GM21576 (cell line): ENCODE measurements around the gene MYRF.

Experiments used
- ATAC-seq: cut with Tn5 transposase; IDR thresholded peaks from one replicate; pipeline ENCODE4 v1.9.1; 2021; ENCODE audit warnings: mild to moderate bottlenecking, moderate library complexity; ENCODE audit not compliant: unreplicated experiment

MYRF gene

DNA sequence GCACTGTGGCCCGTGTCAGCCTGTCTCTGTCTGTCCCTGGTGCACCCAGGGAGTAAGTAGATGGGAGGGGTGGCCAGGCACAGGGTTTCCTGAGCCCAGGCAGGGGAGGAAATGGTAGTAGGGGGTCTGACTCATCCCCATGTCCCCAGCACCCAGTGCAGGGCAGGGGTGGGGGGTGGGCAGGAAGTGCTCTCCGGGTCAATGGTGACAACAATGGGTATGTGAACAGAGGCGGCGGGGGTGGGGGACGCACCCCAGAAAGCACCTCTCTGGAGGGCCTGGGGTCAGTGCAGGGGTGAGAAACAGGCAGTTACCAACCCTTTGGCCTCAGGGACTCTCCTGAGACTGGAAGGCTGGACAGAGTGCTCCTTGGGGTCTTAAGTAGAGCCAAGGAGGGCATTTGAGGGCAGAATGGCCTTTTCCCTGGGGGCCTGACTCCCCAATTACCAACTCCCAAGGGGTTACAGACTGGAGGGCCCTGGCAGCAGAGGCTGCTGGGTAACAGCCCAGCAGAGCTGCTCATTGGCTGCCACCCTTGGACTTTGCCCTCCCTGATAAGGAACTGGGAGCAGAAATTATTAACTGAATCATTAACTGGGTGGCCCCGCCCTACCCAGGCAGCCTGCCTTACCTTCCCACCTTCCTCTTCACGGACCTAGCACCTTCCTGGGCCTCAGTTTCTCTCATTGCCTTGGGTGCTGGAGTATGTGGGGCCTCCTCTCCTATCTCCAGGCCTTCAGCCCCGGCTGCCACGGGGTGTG lies 4.2 kb downstream of the MYRF start:
- ATAC-seq = no peak

DNA sequence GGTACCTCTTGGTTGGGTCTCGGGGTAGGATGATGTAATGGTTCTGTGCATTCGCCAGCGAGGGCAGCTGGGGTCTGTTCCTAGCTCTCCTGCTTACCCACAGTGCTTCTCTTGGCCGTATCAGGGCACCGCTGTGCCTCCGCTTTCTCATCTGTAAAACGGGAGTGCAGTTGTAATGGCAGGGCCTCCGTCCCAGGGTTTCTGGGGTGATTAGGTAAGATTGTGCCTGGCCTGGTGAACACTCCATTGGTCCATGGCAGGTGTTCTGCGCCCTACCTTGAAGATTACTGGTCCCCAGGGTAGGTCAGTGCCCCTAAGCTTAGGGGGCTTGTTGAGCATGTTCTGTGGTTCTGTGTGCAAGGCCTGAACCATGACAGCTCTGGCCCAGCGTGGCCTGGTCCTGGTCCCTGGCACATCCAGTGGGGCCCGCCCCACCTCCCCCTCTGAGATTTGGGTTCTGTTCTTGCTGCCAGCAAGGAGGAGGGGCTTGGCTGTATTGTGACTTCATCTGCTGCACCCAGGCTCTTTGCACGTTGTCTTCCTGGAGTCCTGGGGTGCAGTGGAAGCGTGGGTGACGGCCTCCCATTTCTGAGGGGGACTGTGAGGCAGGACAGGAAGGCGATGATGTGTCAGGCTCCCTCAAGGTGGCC lies 4.9 kb downstream of the MYRF start:
- ATAC-seq = no peak

DNA sequence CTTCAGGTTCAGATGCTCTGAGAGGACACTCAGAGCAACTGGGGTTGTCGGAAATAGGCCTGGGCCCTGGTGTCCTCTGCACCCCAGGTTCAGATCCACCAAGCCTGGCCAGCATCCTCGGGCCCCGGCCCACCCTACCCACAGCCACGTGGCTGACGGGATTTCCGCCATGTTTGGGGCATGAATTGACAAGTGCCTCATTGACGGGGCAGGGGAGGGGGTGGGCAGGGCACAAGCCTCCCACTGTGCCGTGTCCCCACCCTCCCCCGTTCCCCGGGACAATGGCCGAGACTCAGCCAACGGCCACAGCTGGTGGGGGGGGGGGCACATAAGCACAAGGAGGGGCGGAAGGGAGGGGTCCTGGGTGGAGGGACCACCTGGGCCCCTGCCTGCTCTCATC lies 8.5 kb downstream of the MYRF start:
- no peak for ATAC-seq

DNA sequence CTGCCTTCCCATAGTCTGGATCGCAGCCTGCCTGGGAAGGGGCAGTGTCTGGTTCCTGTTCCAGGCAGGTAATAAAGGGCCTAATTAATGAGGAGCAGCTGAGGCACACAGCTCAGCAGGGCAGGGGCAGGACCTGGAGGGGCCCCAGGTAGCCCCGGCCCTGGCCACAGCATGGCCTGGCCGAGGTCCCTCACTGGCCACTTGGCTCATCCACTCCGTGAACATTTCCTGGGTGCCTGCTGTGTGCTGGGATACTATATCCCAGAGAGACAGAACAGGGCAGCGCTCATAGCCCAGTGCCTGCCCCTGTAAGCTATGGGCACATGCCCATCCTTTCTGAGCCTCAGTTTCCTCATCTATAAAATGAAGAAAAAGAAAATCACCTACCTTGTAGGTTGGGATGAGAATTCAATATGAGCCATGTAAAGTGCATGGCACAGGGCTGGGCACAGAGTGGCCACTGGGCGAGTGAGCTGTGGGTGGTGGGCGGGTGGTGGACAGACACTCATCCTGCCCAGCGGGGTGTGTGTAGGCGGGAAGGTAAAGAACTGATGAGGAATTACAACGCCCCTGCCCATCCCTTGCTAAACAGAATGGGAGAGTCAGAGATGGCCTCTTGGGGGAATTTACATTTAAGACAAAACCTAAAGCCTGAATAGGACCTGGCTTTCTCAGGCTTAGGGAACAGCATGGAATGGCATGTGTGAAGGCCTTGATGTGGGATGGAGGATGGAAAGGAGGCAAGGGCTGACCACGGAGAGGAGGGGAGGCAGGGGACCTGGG lies 9.2 kb downstream of the MYRF start:
- no peak for ATAC-seq

DNA sequence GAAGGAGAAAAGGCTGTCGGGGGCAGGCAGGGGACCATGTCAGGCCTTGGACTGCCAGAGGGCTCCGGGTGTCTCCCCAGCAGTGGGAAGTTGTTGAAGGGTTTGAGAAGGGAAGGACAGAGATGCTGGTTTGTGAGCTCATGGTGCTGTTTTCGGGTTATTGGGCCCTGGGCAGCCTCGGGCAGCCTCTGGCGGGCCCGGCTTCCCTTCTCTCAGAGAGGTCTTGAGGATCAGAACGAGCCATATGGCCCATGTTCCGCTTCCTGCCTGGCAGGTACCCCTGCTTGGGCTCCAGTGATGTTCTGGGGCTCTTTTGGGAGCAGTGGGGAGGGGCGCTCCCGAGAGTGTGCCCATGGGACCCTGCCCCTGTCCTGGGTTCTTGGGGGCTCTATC lies 9.8 kb downstream of the MYRF start:
- no peak for ATAC-seq

DNA sequence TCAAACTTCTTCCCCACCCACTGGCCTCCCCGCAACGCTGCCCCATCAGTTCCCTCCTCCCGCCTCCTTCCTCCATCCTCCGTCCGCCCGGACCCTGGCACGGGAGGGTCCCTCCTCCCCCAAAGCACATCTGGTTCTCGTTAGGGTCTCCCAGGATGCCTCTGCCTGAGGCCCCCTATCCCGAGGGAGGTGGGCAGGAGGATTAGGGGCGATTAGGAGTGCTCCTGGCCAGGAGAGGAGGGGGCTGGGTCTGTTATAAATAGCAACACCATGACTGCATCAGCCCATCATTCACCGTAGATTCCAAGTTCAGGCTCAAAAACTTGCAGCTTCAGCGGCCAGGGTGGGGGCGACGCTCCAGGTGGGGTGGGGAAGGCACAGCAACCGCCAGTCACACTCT lies 10.4 kb downstream of the MYRF start:
- no peak for ATAC-seq

DNA sequence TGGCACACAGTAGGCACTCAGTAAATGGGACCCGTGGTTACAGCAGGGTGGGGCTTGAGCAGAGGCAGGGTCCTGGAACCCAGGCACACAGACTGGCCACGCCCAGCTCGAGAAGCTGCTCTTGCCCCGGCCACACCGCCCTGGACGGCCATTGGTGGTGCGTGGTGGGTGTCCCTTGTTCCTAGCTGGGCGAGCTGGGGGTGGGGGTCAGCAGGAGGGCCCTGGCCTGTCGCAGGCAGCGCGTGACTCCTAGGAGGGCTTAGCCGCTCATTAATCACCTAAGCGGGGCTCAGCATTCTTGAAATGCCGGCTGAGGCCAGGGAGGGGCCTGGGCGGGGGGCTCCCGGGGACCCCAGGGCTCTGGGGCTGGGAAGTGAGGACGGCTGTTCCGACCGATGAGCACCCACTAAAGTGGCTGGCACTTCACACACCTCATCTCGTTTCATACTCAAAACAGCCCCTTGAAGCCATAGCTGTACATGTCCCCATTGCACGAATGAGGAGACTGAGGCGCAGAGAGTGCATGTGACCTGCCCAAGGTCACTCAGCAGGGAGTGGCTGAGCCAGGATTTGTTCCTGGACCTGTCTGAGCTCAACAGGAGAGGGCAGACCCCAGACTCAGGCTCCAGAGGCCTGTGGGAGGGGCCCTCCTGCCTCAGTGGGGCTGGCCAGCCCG lies 11.6 kb downstream of the MYRF start:
- no peak for ATAC-seq

DNA sequence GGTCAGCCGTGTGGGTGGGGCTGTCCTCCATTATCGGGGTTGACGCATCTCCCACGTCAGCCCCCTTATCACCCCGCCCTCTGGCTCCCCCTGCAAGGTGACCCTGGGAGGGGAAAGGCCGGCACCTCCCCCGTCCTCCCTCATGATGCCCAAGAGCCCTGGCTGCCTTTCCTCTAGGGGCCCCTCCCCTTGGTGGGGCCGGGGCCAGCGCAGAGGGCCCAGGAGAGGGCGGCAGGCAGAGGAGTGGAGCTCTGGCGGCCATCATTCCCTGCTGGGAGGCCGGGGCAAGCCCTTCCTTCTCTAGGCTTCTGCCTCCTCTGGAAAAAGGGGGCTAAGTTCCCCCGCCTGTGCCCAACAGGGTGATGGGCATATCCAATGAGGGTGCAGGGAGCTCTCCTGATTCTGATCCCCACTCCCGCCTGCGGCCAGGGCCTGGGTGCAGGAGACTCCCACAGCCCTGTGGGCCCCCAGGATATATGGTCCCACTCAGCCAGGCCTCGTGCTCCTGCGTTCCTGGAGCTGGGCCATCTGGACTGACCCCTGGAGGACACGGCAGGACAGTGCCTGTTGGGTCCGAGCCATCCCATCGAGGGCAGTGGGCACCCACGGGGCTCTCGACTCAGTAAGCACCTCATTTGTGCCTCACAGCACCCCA lies 12.3 kb downstream of the MYRF start:
- no peak for ATAC-seq

DNA sequence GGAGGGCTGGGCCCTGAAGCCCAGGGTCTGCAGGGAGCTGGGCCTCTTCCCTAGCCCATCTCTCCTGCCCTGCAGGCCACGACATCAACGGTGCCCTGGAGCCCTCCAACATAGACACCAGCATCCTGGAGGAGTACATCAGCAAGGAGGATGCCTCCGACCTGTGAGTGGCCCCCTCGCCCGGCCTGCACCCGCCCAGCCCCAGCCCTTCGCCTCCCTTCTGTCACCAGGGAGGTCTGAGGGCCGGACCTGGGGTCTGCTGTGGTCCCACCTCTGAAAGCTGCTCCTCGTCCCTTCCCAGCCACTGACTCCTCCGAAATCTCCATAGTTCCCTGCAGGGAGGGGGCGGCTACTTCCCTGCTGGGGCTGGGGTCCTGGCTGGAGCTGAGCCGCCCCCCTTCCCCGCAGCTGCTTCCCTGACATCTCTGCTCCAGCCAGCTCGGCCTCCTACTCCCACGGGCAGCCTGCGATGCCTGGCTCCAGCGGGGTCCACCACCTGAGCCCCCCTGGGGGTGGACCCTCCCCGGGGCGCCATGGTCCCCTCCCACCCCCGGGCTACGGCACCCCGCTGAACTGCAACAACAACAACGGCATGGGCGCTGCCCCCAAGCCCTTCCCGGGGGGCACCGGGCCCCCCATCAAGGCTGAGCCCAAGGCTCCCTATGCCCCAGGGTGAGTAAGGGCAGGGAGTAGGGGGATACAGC lies 13.3 kb downstream of the MYRF start:
- no peak for ATAC-seq

DNA sequence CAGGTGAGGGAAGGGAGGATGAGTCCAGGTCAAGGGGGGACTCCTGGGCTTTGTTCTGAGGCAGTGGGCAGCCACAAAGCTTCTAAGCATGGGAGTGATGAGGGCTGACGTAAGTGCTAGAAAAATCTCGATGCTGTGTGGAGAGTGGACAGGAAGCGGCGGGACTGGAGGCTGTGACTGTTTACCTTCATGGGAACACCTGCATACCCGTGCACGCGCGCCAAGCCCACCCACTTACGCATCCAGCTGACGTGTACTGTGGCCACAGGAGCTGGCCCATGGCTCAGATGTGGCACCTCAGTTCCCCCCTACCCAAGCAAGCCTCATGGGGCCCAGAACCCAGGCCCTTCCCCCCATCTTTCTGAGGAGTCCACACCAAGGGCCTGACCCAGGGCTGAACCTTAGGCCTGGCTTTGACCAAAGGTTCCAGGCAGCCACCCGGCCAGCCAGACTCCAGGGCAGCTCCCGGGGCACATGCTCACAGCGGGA lies 14.0 kb downstream of the MYRF start:
- ATAC-seq = no peak

DNA sequence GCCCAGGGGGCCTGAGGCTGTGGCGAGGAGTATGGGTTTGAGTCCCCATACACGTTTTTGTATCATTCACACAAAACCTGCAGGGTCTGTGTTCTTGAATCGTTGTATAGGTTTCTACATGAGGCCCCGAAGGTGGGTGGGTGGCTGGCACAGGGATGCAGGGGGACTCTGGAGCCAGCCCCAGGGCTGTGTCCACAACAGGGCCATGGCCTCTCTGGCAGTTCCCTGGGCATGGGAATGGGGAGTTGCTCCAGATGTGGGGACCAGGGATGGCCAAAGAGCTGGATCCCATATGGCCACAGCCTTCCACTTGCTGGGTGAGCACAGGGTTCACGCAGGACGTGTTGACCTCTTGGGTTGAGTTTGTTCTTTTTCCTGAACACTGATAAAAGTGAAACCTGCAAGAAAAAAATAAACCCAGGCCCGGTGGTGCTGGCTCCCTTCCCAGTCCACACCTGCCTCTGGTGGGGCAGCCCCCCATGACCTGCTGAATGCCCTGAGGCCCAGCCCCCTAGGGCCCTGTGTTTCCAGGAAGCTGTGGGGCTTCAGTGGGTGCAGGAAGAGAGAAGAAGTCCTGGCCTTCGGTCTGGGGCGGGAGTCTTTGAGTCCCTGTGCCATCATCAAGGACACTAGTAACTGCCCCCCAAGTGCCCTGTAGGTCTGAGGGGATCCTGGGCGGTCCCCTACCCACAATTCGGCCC lies 16.1 kb downstream of the MYRF start:
- ATAC-seq = no peak

DNA sequence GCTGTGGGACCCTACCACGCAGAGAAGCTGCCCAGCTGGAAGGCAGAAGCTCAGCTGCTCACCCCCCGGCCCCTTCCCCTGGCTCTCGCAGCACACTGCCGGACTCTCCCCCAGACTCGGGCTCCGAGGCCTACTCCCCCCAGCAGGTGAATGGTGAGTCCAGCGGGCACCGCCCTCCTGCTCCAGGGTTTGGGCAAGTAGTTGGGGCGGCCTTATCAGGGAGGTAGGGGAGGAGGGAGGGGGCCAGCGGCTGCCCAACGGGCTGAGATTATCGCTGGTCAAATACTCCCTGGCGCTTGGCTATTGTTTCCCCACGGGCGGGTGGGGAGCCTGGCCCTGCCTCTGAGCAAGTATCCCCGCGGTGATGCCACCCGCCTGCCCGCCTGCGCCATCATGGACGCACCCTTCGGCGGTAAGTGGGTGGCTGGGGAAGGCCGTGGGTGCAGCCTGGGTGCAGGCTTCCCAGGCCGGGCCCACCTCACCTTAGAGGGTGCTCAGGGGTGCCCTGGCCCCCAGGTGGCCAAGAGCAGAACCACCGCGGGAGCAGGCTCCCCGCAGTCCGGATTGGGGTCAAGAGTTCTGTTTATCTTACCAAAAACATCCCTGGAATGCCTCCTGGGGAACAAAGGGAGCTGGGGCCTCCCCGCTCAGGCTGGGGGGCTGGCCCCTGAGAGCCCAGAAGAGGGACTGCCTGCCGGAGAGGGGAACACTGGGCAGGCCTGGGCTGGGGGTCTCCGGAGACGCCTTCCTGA lies 16.9 kb downstream of the MYRF start:
- no peak for ATAC-seq

DNA sequence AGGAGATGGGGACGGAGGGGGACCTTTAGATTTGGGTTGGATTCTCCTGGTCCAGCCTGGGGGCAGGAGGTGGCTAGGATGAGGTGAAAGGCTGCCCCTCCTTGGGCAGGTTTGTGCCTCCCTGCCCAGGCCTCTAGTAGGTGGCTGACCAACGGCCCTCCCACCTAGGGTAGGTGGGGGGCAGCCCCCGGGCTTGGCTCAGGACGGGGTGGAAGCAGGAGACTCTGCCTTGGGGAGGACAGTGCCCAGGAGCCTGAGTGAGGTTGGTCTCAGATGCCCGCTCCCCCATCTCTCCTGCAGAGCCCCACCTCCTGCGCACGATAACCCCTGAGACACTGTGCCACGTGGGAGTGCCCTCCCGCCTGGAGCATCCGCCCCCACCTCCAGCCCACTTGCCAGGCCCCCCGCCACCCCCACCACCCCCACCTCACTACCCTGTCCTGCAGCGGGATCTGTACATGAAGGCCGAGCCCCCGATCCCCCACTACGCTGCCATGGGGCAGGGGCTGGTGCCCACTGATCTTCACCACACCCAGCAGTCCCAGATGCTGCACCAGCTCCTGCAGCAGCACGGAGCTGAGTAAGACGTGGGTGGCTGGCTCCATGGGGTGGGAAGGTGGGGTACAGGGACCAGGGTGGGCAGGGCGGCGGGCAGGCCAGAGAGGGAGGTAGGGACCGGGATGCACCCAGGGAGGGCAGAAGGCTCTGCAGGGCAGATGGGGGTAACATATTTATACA lies 17.7 kb downstream of the MYRF start:
- ATAC-seq = no peak

DNA sequence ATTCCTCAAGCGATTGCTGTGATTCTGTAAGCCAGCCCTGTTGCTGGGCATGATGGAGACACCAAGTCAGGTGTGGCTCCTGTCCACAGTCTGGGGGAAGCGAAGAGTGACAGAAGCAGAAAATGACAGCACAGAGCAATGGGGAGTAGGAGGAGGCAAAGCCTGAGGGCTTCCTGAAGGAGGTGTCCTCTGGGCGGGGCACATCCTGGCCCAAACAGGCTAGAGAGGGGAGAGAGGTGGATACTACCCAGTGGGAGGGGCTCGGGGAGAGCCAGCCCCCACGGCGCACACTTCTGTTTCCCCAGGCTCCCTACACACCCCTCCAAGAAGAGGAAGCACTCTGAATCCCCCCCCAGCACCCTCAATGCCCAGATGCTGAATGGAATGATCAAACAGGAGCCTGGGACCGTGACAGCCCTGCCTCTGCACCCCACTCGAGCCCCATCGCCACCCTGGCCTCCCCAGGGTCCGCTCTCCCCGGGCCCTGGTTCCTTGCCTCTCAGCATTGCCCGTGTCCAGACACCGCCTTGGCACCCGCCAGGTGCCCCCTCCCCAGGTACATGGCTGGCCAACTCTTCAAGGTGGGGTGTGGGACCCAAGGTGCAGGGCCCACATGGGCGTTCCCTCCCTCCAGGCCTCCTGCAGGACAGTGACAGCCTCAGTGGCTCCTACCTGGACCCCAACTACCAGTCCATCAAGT lies 18.9 kb downstream of the MYRF start:
- no peak for ATAC-seq

DNA sequence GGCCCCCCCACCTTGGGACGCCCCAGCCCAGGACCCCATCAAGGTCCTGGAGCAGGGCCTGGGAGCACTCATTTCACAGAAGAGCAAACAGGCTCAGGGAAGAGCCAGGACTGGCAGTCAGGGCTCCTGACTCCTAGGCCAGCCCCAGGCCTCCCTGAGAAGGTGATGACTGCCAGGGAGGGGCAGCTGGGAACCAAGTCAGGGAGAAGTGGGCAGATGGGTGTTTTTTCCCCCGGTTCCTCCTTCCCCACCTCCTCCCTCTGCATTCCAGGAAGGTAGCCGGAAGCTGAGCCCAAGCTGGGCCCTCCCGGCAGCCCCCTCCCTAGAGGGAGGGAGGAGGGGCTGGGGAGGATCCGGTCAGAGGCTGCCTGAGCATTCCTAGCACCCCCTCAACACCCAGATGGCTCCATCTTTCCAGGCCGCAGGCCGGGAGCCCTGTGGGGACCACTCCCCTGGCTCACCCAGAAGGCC lies 19.6 kb downstream of the MYRF start:
- no peak for ATAC-seq

DNA sequence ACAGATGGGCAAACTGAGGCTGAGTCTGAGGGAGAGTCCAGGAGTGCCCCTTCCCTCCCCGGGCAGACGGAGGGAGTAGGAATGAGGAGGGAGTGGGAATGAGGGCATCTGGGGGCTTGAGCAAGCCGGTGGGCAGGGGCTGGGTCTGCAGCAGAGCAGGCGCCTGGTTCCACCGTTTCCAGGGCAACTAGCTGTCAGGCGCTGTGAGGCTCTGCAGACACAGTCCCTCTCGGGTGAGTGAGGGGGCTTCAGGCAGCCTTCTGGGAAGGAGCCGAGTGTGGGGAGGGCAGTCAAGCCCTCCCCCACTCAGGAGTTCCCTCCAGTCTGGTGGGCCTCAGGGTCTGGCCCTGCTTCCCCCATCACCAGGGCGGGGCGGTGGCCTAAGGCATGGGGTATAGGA lies 20.9 kb downstream of the MYRF start:
- ATAC-seq = no peak

DNA sequence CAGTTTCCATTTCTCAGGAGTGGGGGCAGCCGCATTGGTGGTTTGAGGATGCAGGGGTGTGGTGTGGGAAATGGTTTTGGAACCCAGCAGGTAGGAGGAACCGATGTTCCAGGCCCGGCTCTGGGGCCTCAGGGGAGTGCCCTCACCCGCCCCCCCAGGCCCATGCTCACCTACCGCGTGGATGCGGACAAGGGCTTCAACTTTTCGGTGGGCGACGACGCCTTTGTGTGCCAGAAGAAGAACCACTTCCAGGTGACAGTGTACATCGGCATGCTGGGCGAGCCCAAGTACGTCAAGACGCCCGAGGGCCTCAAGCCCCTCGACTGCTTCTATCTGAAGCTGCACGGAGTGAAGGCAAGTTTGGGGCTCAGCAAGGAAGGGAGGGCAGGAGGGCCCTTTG lies 21.4 kb downstream of the MYRF start:
- ATAC-seq = no peak
